ENCODE results near the gene LDLRAD1. TPM values are rescaled to one million over a fixed set of nuclear protein-coding genes. Genes with fewer than 3 reads are reported as not detected.

LDLRAD1 gene
- polyA plus RNA-seq, 1 donor from 2014 or later: not detected

- no peak overlapping the region for H3K9ac ChIP-seq (ENCODE audit: low read length)
- H3K4me3 ChIP-seq (ENCODE audit: low read length): no peak overlapping the region
- H2AFZ ChIP-seq (ENCODE audit: low read depth, low read length): no peak overlapping the region
- no peak overlapping the region for H3K27ac ChIP-seq (ENCODE audit: low read length)
- no peak for TF ChIP-seq EZH2 (IDR thresholded peaks at IDR 0.05; ENCODE audit: borderline replicate concordance, insufficient read depth, low read length, poor library complexity, severe bottlenecking)
- TF ChIP-seq EP300 (conservative IDR thresholded peaks at IDR 0.05; ENCODE audit: poor library complexity, severe bottlenecking): no peak
- TF ChIP-seq REST (IDR thresholded peaks at IDR 0.05; ENCODE audit: borderline replicate concordance): no peak
- no peak for TF ChIP-seq TAF1 (IDR thresholded peaks at IDR 0.05; ENCODE audit: low read depth)
- no peak for TF ChIP-seq MXI1 (conservative IDR thresholded peaks at IDR 0.05; ENCODE audit: poor library complexity, severe bottlenecking)
- TF ChIP-seq SMC3 (conservative IDR thresholded peaks at IDR 0.05; ENCODE audit: poor library complexity): no peak
- TF ChIP-seq RAD21 (conservative IDR thresholded peaks at IDR 0.05): no peak
- TF ChIP-seq POLR2AphosphoS5 (IDR thresholded peaks at IDR 0.05): no peak
- TF ChIP-seq CTCF (IDR thresholded peaks at IDR 0.05; ENCODE audit: poor library complexity, severe bottlenecking): no peak
- no peaks in the 10 kb centered on the region for H3K27me3 ChIP-seq (ENCODE audit: insufficient read depth, low read depth, low read length)
- H3K36me3 ChIP-seq (ENCODE audit: insufficient read depth, low read length): no peaks in the 10 kb centered on the region
- H4K20me1 ChIP-seq (ENCODE audit: insufficient read depth): no peaks in the 10 kb centered on the region
- no peaks in the 10 kb centered on the region for H3K79me2 ChIP-seq (replicated peaks; ENCODE audit: insufficient read depth, low read length)
- H3K9me2 ChIP-seq (ENCODE audit: insufficient read depth, low read length): no peaks in the 10 kb centered on the region
- H3F3A ChIP-seq (ENCODE audit: insufficient read depth, low read length, poor library complexity, severe bottlenecking): no peaks in the 10 kb centered on the region
- no peak overlapping the region for H3K4me2 ChIP-seq (ENCODE audit: low read length)
- H3K9me3 ChIP-seq (ENCODE audit: low read length): no peaks in the 10 kb centered on the region
Measured at GRCh38 chr1:54013393-54014008, 4.5 kb downstream of the LDLRAD1 start.

- H4K20me1 ChIP-seq (ENCODE audit: insufficient read depth): no peaks in the 10 kb centered on the region
- H3K4me2 ChIP-seq (ENCODE audit: low read length): no peak overlapping the region
- H3K9me3 ChIP-seq (ENCODE audit: low read length): no peaks in the 10 kb centered on the region
- H3K4me3 ChIP-seq (ENCODE audit: low read length): no peak overlapping the region
- TF ChIP-seq EP300 (conservative IDR thresholded peaks at IDR 0.05; ENCODE audit: poor library complexity, severe bottlenecking) (no peak), EZH2 (IDR thresholded peaks at IDR 0.05; ENCODE audit: borderline replicate concordance, insufficient read depth, low read length, poor library complexity, severe bottlenecking) (no peak), CTCF (IDR thresholded peaks at IDR 0.05; ENCODE audit: poor library complexity, severe bottlenecking) (no peak), SMC3 (conservative IDR thresholded peaks at IDR 0.05; ENCODE audit: poor library complexity) (no peak), TAF1 (IDR thresholded peaks at IDR 0.05; ENCODE audit: low read depth) (no peak), POLR2AphosphoS5 (IDR thresholded peaks at IDR 0.05) (no peak), RAD21 (conservative IDR thresholded peaks at IDR 0.05) (no peak), MXI1 (conservative IDR thresholded peaks at IDR 0.05; ENCODE audit: poor library complexity, severe bottlenecking) (no peak), REST (IDR thresholded peaks at IDR 0.05; ENCODE audit: borderline replicate concordance) (no peak)
- H3F3A ChIP-seq (ENCODE audit: insufficient read depth, low read length, poor library complexity, severe bottlenecking): no peaks in the 10 kb centered on the region
- no peak overlapping the region for H2AFZ ChIP-seq (ENCODE audit: low read depth, low read length)
- no peaks in the 10 kb centered on the region for H3K9me2 ChIP-seq (ENCODE audit: insufficient read depth, low read length)
- H3K27ac ChIP-seq (ENCODE audit: low read length): no peak overlapping the region
- no peaks in the 10 kb centered on the region for H3K36me3 ChIP-seq (ENCODE audit: insufficient read depth, low read length)
- H3K9ac ChIP-seq (ENCODE audit: low read length): no peak overlapping the region
- no peaks in the 10 kb centered on the region for H3K79me2 ChIP-seq (replicated peaks; ENCODE audit: insufficient read depth, low read length)
- H3K27me3 ChIP-seq (ENCODE audit: insufficient read depth, low read depth, low read length): no peaks in the 10 kb centered on the region
Measured at GRCh38 chr1:54012863-54013262, 5.1 kb downstream of the LDLRAD1 start.

Measured in neural cell (in vitro differentiated cells).